ENCODE data around the gene CTSZ. TPM values are rescaled to one million over a fixed set of nuclear protein-coding genes. Genes with fewer than 3 reads are reported as not detected.

The CTSZ gene
- total RNA-seq, 4 donors from 2014 or later, result 83.5 to 145 (median 105) TPM

DNA sequence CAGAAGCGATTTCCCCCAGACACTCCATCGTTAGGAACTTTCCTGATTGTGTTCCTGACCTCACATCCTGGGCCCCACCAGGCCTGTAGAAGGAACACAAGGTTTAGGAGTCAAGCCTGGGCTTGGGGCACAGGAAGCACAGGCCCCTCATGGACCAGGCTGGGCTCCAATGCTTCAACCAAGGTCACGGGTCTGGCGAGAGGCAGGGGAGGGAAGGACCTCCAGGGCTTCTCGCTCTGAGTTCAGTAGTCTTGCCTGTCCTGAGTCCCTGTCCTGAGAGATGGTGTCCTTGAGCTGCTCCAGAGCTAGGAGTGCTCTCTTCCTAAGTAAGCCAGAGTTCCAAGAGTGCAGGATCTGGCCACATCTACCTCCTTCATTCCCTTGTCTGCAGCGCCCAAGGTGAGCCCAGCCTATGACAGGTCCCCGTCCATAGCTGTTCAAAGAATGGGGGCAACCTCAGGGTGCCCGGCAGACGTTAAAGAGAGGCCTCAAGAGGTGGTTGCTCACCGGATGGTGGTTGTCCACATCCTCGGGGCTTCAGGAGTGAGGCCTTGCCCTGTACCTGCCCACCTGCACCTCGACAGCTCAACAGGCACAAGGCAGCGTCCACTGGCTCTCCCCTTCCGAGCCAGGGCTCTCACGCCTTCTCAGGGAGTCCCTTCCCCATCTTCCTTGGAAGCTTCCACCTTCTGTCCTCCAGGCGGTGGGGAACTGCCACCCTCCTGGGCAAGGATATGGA lies 10.6 kb upstream of the CTSZ start:
- Histone ChIP-seq H3K27me3 (no peaks in the 10 kb centered on the region), H3K27ac (no peak overlapping the region), H3K9me3 (no peaks in the 10 kb centered on the region), H3K4me1 (no peaks in the 10 kb centered on the region), H3K36me3 (peaks cover 0 to 16% (median 0%) of the 10 kb centered on the region in 3 donors), H3K4me3 (no peak overlapping the region)
- no peak for DNase-seq (ENCODE audit: low spot score in 2 of 2)
- TF ChIP-seq POLR2A (IDR thresholded peaks at IDR 0.05), result no peak
- TF ChIP-seq, protein P1, sequence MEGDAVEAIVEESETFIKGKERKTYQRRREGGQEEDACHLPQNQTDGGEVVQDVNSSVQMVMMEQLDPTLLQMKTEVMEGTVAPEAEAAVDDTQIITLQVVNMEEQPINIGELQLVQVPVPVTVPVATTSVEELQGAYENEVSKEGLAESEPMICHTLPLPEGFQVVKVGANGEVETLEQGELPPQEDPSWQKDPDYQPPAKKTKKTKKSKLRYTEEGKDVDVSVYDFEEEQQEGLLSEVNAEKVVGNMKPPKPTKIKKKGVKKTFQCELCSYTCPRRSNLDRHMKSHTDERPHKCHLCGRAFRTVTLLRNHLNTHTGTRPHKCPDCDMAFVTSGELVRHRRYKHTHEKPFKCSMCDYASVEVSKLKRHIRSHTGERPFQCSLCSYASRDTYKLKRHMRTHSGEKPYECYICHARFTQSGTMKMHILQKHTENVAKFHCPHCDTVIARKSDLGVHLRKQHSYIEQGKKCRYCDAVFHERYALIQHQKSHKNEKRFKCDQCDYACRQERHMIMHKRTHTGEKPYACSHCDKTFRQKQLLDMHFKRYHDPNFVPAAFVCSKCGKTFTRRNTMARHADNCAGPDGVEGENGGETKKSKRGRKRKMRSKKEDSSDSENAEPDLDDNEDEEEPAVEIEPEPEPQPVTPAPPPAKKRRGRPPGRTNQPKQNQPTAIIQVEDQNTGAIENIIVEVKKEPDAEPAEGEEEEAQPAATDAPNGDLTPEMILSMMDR (IDR thresholded peaks at IDR 0.05), result no peak
- no peak for TF ChIP-seq EP300 (IDR thresholded peaks at IDR 0.05)
- whole genome bisulfite sequencing, 2 donors, result 92% methylated on average over 14 to 16 of the region's 16 CpGs

DNA sequence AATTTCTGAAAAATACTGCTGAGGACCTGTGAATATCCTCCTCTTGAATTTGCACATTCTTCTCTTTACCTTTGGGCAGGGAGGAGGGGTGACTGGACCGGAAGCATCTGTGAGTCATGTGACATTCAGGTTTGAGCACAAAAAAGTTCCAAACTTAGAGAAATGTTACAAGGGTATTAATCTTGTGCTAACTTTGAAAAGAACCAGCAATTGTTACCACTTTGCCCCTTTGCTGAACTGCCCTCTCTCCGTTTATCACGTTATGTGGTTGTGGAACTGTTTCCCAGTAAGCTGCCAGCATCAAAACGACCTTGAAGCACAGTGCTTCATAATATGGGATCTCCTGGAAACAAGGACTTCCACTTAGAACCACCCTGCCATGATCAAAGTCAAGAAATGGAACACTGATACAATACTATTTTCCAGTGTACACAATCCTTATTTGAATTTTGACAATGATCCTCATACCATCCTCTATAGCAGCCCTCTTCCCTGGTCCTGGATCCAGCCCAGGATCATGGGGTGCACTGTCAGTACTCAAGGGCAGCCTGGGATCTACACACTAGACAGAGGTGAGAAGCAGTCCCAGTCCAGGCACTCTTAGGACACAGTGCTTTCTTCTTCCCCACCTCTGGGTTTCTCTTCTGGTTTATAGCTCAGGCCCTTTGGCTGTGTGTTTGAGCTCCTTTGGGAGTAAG lies 9.9 kb upstream of the CTSZ start:
- WGBS, 2 donors, result 48 to 52% methylated on average over 4 of the region's 4 CpGs
- TF ChIP-seq POLR2A (IDR thresholded peaks at IDR 0.05), result no peak
- TF ChIP-seq, protein P1 (IDR thresholded peaks at IDR 0.05), result no peak
- no peak for TF ChIP-seq EP300 (IDR thresholded peaks at IDR 0.05)
- no peak for DNase-seq (ENCODE audit: low spot score in 2 of 2)
- peaks cover 0 to 9% (median 0%) of the 10 kb centered on the region in 3 donors for H3K36me3 ChIP-seq
- no peak overlapping the region for H3K27ac ChIP-seq
- H3K9me3 ChIP-seq, result no peaks in the 10 kb centered on the region
- H3K4me3 ChIP-seq, result no peak overlapping the region
- H3K4me1 ChIP-seq, result no peaks in the 10 kb centered on the region
- H3K27me3 ChIP-seq, result no peaks in the 10 kb centered on the region

DNA sequence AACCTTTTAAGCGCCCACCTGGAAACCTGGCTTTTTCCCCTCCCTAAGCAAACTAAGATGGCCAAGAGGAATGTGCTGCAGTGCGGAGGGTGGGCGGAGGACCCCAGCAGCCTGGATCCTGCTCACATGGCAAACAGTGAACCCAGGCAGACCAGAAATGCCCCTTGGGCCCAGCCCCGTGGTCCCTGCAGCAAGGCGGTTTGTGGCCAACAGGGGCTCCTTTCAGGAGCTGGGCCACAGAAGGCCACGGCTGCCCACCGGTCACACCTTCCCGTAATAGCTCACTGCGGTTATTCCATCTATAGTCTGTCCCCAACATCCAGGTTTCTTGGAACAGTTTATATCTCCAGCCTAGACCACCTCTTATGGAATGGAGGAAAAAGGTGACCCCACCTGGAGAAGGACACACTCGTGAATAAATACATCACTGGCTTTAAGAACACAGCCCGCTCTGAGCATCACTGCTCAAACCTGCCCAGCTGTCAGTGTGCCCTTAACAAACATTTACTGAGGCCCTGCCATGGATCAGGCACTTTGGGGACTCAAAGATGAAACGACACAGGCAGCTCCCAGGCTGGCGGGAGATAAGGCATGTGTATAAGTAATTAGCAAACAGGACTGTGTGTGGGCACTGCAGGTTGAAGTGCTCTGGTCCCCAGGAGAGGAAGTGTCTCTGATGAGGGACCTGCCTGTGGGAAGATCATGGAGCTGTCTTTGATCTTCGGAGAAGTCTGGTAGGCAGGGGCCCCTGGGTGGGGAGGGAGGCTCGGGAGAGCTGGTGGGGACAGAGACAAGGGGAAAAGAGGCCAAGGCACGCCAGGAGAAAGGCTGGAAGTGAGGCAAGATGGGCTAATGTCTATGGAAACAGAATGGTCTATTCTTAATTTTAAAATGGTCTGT lies 9.0 kb upstream of the CTSZ start:
- Histone ChIP-seq H3K9me3 (no peaks in the 10 kb centered on the region), H3K27ac (no peak overlapping the region), H3K36me3 (peaks cover 0 to 4% (median 0%) of the 10 kb centered on the region in 3 donors), H3K4me1 (peaks cover 0 to 6% (median 3%) of the 10 kb centered on the region in 4 donors), H3K27me3 (no peaks in the 10 kb centered on the region), H3K4me3 (no peak overlapping the region)
- WGBS, 2 donors, result 76 to 77% methylated on average over 16 of the region's 16 CpGs
- no peak for DNase-seq (ENCODE audit: low spot score in 2 of 2)
- no peak for TF ChIP-seq POLR2A (IDR thresholded peaks at IDR 0.05)
- TF ChIP-seq EP300 (IDR thresholded peaks at IDR 0.05), result no peak
- TF ChIP-seq, protein P1 (IDR thresholded peaks at IDR 0.05), result no peak

DNA sequence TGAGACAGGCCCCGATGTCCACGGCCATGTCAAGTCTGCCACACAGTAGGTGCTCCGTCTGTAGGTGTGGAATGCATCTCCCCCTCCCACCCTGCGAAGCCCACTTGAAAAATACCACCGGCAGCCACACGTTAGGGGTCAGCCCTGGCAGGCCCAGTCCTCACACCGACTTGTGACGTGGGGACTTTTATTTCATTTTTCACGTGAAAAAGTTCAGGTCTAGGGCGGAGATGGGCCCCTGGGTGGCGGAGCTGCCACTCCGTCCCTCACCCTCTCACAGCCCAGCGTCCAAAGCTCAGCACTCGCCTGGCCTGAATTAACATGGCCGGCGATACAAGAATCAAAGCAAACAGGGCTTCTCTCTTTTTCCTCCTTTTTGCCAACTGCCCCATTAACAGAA lies 8.4 kb upstream of the CTSZ start:
- peaks cover 0 to 4% (median 0%) of the 10 kb centered on the region in 3 donors for H3K36me3 ChIP-seq
- no peaks in the 10 kb centered on the region for H3K9me3 ChIP-seq
- WGBS, 2 donors, result 88 to 92% methylated on average over 14 to 16 of the region's 16 CpGs

More for the DNA sequence above, 8.4 kb upstream of the CTSZ start:
- H3K4me1 ChIP-seq, result peaks cover 0 to 13% (median 8%) of the 10 kb centered on the region in 4 donors
- no peak for DNase-seq (ENCODE audit: low spot score in 2 of 2)
- TF ChIP-seq, protein P1 (IDR thresholded peaks at IDR 0.05), result no peak
- TF ChIP-seq POLR2A (IDR thresholded peaks at IDR 0.05) (no peak), EP300 (IDR thresholded peaks at IDR 0.05) (no peak)
- H3K27me3 ChIP-seq, result no peaks in the 10 kb centered on the region
- no peak overlapping the region for H3K4me3 ChIP-seq
- no peak overlapping the region for H3K27ac ChIP-seq
